ENCODE measurements around the gene ACTR6.
A peak's percentile ranks its signal among the peaks of the same experiment; 100 is the strongest.
"Not testable (repeated sequence)": the region's sequence is repeated elsewhere in the genome, so short reads cannot be mapped to it uniquely, and the experiment has no call there.

The ACTR6 gene

DNA sequence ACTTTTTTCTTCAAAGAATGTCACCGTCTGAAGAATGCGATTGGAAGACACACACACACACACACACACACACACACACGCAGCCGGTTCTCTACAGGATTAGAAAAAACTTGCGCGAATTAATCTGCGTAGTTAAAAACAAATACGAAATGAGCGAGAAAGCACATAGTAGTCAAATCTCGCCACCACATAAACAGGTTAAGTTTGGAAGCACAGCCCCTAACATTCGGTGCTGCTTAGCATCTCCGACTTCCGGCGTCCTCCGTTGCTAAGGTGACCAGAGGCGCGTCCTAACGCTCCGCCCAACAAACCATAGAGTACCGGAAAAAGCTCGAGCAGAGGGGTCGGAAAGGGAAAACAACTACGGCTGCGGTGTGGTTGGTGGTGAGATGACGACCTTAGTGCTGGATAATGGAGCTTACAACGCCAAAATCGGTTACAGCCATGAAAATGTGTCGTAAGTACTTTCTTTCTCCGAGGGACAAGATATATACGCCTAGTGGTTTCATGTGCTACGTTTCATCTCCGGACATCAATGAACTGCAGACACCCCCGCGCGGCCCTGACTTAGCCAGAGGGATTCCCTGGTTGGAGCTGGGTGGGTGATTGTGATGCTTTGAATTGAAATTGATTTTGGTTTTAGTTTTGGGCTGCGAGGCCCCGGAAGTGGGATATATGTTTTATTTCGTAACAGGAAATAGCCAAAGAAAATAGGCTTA, at the start of gene ACTR6:
Gene ACTR6, plus strand, starts transcription at position 353 of the 719 bp plus-strand sequence. Its CDS starts 37 bp downstream, at position 390.
- peak; percentile 94 to 95 for DNase-seq (ENCODE audit: low read depth in 1 of 2, low spot score in 1 of 2)

DNA sequence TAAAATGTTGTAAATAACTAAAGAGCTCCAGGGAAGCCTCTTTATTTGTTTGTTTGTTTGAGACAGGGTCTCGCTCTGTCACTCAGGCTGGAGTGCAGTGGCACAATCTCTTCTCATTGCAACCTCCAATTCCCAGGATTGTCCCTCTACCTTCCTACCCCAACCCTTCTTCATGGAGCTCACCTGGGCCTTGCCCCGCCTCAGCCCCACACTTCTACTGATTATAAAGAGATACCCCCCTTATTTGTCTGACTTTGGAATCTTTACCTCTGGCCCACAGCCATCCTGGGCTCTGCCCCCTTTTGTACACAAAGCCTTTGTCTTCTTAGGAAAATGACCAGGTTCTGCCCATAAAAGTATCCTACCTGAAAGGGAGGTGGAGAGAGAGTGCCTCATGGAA, 48.8 kb upstream of the ACTR6 start:
- DNase-seq (ENCODE audit: low read depth in 1 of 2, low spot score in 1 of 2) = no peak

DNA sequence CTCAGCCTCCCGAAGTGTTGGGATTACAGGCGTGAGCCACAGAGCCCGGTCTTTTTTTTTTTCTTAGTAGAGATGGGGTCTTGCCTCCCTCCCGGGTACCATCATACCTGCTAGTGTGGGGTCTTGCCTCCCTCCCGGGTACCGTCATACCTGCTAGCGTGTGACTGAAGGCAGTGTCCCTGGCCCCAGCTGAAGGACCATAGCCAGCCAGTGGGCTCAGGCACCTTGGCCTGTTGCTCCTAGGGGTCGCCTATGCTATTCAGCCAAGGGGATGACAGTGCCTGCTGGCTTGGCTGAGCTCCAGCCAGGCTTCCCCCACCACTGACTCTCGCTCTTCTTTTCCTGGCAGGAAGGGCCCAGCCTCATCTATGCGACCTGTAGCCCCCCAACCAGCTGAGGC, 47.5 kb upstream of the ACTR6 start:
- DNase-seq (ENCODE audit: low read depth in 1 of 2, low spot score in 1 of 2) = no peak

DNA sequence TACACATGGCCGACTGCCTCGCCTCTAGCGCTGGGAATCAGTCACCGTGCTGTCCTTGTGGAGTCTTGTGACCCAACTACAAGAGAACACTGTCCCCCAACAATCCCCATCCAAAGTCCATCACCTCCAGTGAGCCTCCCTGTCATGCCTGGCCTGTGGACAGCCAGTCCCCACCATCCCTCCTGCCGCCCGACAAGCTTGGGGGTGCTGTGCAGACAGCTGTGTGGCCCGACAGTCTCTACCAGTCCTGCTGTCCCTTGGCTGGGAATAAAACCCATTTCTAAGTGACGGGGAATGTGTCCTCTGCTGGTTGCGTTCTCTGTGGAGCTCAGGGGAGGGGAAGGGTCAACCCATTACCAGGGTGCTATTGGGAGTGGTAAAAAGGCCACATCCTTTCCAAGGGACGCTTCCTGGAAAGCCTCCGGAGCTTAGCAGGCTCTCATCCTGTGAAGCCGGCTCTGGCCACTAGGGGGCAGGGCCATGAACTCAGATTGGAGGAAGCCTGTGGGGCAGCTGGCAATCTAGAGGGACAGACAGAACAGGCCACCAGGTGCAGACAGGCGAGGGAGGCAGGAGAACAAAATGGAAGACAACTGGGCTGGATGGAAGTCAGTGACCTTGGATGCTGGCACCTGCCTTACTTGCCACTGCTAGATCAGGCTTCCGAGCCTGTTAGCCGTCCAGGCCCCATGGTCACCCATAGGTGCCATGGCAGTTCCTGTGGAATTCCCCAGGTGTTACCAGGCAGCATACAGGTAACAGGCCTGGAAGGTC, 46.0 kb upstream of the ACTR6 start:
- DNase-seq (ENCODE audit: low read depth in 1 of 2, low spot score in 1 of 2) = peak; percentile 49 to 56

DNA sequence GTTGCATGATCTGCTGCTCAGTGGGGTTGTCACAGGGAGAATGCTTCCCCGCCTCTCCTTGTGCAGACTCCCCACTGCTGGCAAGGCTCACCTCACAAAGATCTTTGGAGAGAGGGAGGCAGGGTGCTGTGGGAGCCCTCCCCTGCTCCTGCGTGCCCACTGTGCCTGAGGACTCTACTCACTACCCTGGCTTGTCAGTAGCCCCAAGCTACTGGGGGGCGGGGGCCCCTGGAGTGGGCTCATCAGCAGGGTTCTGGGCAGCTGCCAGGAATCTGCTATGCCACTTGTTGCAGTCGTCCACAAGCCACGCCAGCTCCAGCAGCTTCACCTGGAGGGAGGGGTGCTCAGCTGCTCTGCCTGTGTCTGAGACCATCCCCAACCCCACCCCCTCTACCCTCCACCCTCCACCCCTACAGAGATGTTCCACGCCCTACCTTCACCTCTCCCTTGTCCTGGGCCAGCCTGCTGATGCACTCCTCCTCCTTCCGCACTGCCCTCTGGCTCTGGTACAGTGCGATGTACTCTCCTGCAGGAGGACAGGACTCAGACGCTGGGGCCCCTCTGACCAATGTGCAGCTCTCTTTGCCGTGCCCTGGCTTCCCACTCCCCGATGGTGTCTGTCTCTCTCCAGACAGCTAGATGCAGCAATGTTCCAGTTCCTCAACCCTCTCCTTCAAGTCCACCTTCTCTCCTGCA, 43.7 kb upstream of the ACTR6 start:
- DNase-seq (ENCODE audit: low read depth in 1 of 2, low spot score in 1 of 2) = no peak

DNA sequence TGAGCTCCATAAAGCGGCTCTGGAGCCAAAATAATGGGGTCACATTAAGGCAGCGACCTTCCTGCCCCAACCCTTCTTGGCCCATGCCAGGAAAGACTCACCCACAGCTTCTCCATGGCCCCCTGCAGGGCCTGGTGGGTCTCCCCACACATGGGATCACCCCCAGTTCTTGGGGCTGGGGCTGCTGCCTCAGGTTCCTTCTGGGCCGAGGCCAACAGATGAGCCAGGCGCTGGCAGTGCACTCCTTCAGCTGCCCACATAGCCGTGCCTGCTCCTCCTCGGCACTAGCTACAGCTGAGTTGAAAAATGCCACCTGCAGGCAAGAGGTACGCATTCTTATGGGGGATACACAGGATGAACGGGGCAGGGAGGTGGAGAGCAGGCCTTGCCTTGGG, 43.2 kb upstream of the ACTR6 start:
- no peak for DNase-seq (ENCODE audit: low read depth in 1 of 2, low spot score in 1 of 2)

DNA sequence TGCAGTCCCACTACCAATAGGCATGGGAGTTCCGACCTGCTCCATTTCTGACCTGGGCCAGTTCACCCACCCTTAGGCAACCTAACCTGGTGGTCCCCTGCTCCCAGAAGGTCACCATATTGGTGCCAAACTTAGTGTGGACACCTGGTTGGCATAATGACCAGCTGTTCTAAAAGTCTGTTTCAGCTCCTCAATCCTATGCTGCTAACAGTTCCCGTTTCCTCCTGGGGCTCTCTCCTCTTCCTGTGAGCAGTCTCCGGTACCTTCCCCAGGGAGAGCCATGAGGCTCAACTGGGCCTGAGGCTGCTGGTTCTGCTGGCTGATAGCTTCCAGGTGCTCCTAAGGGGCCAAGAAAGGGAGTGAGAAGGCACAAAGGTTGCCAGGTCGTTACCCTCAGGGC, 42.1 kb upstream of the ACTR6 start:
- DNase-seq (ENCODE audit: low read depth in 1 of 2, low spot score in 1 of 2) = no peak

DNA sequence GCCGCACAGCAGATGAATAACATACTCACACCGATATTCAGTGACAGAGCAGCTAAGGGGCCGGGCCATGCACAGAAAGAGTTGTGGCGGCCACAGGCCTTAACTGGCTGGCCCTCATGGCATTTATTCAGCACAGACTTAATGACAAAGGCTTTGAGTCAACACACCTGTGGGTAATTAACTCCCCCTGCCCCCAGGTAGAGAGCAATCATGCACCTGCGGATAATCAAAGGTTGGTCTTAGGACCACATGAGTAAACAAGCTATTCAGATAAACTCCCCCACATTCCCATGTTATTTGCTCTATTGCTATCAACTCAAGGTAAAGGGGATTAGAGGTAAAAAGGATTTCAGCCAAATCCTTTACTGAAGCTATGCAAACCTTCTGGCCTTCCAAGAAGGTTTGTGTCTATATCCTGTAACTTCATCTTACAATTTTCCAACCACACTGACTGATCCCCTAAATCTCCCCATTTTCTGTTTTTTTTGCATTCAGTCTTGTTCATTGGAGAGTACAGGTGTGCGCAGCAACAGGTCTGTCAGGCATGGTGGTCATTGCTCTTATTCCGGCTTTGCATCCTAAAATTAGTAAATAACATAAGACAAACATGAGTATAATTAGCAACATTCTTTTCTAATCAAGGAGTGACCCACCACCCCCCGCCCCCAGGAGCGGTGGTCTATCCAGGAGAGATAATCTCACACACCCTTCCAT, 41.1 kb upstream of the ACTR6 start:
- DNase-seq (ENCODE audit: low read depth in 1 of 2, low spot score in 1 of 2) = no peak

DNA sequence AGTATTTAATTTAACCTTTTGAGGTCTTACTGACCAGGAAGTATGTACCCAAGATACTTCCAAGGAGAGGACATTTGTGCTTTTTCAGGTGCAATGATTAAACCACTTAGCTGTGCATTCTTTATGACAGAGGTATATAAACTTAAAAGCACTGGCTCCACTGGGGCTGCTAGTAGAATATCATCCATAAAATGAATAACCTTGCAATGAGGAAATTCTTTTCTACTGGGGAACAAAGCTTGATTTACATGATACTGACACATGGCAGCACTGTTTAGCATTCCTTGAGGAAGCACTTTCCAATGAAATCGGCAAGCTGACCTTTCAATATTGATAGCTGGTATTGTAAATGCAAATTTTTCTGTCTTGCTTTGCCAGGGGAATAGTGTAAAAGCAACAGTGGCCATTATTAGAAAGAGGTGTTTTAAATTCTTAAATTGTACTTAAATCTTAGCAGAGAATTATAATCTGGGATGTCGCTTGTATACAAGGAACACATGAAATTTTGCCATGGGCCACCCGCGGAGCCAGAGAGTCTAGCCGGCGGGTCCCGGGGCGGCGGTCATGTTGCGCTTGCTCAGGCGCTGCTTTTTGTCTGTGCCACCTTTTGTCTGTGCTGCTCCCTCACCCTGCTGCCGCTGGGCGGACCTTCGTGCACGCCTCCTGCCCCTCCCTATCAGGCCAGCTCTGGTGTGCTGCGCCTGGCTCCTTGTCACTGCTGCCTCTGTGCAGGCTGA, 37.0 kb upstream of the ACTR6 start:
- DNase-seq (ENCODE audit: low read depth in 1 of 2, low spot score in 1 of 2) = peak; percentile 42 to 45

DNA sequence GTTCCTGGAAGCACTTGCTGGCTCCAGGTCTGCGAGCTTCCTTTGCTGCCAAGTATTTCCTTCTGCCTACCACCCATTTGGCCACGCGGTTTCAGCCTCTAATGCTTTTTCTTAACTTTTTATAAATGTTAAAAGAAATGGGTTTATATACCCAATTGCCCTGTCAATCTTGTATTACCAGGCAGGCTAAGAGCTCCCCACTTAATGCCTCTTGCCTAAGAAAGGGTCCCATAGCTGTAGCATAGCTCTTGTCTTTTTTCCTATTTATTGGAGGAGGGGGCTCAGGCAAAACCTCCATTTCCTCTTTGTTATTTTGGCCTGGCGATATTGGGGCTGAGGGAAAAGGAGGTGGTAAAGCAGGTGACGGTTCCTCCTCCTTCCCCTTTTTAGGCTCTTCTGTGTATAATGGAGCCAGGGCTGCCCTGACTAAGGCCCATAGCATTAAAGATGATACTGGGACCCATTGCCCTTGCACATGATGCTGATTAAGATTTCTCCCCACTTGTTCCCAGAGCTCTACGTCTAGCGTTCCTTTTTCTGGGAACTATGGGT, 36.4 kb upstream of the ACTR6 start:
- no peak for DNase-seq (ENCODE audit: low read depth in 1 of 2, low spot score in 1 of 2)

DNA sequence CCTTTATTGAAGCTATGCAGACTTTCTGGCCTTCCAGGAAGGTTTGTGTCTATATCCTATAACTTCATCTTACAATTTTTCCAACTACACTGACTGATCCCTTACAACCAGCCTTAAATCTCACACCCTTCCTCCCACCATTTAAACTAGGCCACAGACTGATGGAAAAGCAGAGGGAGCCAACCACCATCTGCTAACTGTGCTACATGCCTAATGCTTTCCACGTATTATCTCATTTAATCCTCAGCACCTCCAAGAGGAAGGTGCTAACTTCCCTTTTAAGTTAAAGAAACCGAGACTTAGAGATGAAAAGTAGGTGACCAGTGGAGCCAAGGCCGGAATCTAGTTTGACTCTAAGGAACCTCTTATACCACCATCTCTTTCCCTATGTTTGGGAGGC, 35.3 kb upstream of the ACTR6 start:
- DNase-seq (ENCODE audit: low read depth in 1 of 2, low spot score in 1 of 2) = no peak

DNA sequence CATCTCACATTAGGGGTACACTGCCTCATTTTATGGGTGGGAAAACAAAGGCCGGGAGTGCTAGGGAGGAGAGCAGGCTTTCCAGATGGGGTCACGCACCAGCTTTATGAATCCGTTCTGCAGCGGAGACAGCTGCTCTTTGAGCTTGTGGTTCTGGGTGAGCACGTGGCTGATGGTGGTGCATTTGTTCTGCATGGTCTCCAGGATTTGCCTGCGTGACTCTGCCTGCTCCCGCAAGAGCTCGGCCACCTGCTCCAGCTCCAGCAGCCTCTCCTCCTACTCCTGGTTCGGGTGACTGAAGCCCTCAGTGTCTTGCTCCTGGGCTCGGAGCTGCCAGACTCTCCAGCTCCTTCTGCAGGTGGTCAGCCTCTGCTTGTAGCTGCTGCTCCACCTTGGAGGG, 34.4 kb upstream of the ACTR6 start:
- DNase-seq (ENCODE audit: low read depth in 1 of 2, low spot score in 1 of 2) = no peak

DNA sequence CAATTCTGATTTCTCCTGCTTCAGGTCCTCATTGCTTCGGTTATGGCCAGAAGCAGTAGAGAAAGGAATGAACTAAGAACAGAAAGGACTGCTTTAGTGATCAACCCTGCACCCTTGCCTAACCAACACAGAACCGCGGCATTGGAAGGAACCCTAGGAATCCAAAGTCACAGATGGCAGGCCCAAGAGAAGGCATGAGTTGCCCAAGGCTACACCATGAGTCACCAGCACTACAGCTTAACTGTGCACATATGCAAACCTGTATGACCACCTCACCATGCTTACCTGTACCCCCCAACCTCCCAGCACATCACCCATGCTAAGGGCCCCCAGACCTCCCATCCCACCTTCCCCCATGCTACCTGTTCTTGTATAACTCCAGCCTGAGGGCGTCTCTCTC, 32.1 kb upstream of the ACTR6 start:
- DNase-seq (ENCODE audit: low read depth in 1 of 2, low spot score in 1 of 2) = no peak

DNA sequence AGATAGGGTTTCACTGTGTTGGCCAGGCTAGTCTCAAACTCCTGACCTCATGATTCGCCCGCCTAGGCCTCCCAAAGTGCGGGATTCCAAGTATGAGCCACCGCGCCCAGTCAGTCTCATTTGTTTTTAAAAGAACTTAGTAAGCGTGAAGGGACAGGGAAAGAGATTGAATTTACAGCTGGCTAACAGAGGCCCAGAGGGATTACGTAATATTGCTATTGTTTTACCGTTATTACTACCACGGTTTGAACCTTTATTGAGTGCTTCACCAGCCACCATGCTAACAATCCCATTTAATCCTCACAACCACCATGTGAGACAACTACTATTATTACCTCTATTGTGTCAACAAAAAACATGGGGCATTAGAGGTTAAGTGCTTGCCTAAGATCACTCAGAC, 31.3 kb upstream of the ACTR6 start:
- DNase-seq (ENCODE audit: low read depth in 1 of 2, low spot score in 1 of 2) = no peak

DNA sequence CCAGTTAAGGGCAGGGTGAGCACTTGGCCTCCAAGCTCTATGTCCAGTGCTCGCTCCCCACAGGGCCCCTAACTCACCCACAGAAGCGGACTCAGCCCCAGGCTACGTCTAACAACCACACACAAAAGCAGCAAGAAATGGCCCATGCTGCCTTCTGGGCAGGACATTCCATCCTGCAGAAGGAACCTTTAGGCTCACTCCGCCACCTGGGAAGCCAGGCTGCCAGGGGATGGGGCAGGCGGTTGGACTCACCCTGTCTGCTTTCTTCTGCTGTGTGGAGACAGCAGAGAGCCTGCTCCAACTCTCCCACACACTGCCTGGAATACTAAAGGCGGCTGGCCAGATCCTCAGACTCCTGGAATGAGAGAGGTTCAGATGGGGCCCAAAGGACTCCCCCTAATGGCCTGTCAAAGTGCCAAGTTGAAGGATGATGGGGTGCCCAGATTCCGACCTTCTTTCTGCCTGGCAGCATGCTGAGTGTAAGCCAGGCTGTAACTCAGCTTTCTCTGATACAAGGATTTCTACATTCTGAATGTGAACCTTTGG, 30.2 kb upstream of the ACTR6 start:
- DNase-seq (ENCODE audit: low read depth in 1 of 2, low spot score in 1 of 2) = no peak

DNA sequence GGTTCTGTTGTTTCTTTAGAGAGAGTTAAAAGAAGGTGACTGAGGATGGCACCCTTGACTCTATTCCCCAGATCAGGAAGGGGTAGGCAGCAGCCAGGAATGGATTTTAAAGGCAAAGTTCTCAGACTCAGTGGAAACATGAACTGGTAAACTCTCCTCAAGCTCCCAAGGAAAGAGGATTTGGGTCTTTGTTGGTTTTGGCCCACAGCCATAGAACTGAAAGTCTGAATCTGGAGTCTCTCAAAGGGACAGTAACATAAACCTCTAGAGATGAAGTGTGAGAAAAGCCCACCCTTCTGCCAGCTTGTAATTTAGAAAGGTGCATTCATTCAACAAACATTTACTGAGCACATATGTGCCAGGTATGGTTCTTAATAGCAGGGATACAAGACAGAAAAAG, 29.4 kb upstream of the ACTR6 start:
- no peak for DNase-seq (ENCODE audit: low read depth in 1 of 2, low spot score in 1 of 2)

DNA sequence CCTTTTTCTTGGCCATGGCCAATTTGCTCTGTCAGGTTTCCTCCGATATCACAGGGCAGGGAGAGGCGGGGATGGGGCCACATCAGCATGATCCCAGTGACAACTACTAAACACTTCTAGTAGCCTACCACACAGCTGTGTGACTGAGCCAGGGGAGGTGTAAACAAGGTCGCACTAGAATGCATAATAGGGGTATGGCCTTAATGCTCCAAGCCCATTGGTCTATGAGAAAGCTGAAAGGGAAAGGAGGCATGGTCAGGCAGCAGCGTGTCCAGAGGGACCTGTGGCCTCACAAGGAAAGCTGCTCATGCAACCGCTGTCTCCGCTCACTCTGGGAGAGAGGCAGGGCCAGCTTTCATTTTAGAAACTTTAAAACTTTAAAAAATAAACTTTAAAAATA, 27.5 kb upstream of the ACTR6 start:
- no peak for DNase-seq (ENCODE audit: low read depth in 1 of 2, low spot score in 1 of 2)

DNA sequence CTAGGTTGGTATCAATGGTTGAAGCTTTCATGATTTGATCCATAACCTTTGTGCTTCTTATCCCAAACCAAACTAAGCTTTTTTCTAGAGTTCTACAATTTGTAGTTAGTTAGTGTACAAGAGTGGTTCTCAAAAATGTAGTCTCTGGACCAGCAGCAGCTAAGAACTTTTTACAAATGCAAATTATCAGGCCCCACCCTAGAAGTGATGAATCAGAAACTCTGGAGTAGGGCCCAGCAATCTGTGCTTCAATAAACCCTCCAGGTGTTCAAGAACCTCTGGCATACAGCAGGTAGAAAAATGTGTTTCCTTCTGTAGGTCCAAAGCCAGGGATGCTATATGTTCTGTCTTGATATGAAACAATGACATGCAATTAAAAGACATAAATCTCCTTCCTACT, 26.1 kb upstream of the ACTR6 start:
- DNase-seq (ENCODE audit: low read depth in 1 of 2, low spot score in 1 of 2) = no peak

DNA sequence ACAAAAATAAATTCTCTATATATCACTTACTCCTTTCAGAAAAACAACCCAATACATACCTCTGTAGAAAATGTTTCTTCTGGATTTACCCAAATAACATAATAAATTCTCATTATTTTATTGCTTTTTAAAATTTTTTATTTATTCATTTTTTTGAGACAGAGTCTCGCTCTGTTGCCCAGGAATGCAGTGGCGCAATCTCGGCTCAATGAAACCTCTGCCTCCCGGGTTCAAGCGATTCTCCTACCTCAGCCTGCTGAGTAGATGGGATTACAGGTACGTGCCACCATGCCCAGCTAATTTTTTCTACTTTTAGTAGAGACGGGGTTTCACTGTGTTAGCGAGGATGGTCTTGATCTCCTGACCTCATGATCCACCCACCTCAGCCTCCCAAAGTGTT, 24.1 kb upstream of the ACTR6 start:
- not testable (repeated sequence) for DNase-seq (ENCODE audit: low read depth in 1 of 2, low spot score in 1 of 2)

DNA sequence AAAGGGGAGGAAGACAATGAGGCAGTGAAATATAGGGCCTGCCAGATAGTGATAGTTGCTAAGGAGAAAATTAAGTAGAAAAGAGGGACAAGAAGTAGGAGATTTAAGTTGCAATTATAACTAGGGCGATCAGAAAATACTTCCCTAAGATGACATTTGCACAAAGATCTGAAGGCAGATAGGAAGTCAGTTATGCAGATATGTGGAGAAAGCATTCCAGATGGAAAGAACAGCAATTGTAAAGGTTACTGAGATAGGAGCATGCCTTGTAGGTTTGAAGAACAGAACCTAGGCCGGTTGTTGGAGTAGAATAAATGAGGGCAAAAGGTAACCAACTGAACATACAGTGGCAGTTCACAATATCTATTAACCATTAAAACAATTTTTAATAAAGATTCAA, 21.4 kb upstream of the ACTR6 start:
- DNase-seq (ENCODE audit: low read depth in 1 of 2, low spot score in 1 of 2) = no peak

Measured in activated T-helper 1 cell treated with anti-CD3 and anti-CD28 coated beads, Interleukin-2, amount 50 U/mL, for 16 hours (primary cell).